DOHH2 (cell line): ENCODE measurements around the gene TRAPPC5.

ENCODE experiments used
- H3F3A ChIP-seq: fragments of 200-600 bp; sonication (generic), shearing (Covaris generic); 2 replicates; pipeline ENCODE4 v1.6.0; 2016; ENCODE audit warnings: antibody characterized with exemption, mild to moderate bottlenecking; ENCODE audit not compliant: control insufficient read depth, insufficient read depth
- H3K27ac ChIP-seq: fragments of 200-600 bp; sonication (generic); 2 replicates; pipeline ENCODE4 v1.5.1; 2014; ENCODE audit warnings: low read depth, mild to moderate bottlenecking, low read length, moderate library complexity
- H3K27me3 ChIP-seq: fragments of 200-600 bp; sonication (generic); 2 replicates; pipeline ENCODE4 v1.6.1; 2014; ENCODE audit warnings: mild to moderate bottlenecking, low read length, mixed read lengths; ENCODE audit not compliant: control insufficient read depth
- H3K36me3 ChIP-seq: fragments of 200-600 bp; sonication (generic); 2 replicates; pipeline ENCODE4 v1.6.1; 2014; ENCODE audit warnings: mild to moderate bottlenecking, low read length, moderate library complexity, mixed read lengths; ENCODE audit not compliant: control insufficient read depth
- H3K4me1 ChIP-seq: fragments of 200-600 bp; sonication (generic); 2 replicates; pipeline ENCODE4 v1.6.1; 2014; ENCODE audit warnings: mild to moderate bottlenecking, low read length, mixed read lengths; ENCODE audit not compliant: control insufficient read depth
- H3K4me2 ChIP-seq: fragments of 200-600 bp; sonication (generic); 2 replicates; pipeline ENCODE4 v1.6.0; 2014; ENCODE audit warnings: mild to moderate bottlenecking, low read length, moderate library complexity
- H3K4me3 ChIP-seq: fragments of 200-600 bp; sonication (generic); 2 replicates; pipeline ENCODE4 v1.5.1; 2014; ENCODE audit warnings: mild to moderate bottlenecking, low read length, mixed read lengths
- H3K79me2 ChIP-seq: fragments of 200-600 bp; sonication (generic); 2 replicates; pipeline ENCODE4 v1.6.1; 2014; ENCODE audit warnings: mild to moderate bottlenecking, low read length, mixed read lengths; ENCODE audit not compliant: control insufficient read depth
- H3K9me2 ChIP-seq: fragments of 200-600 bp; sonication (generic); replicated peaks from 2 replicates; pipeline ENCODE4 v1.6.1; 2014; ENCODE audit warnings: mild to moderate bottlenecking, low read length, mixed read lengths; ENCODE audit not compliant: control insufficient read depth
- H3K9me3 ChIP-seq: fragments of 200-600 bp; sonication (generic); 2 replicates; pipeline ENCODE4 v1.6.1; 2014; ENCODE audit warnings: antibody characterized with exemption, low read length, mixed read lengths; ENCODE audit not compliant: control insufficient read depth, insufficient read depth
- H4K20me1 ChIP-seq: fragments of 200-600 bp; sonication (generic); 2 replicates; pipeline ENCODE4 v1.6.0; 2014; ENCODE audit warnings: low read depth, mild to moderate bottlenecking, antibody characterized with exemption, low read length, moderate library complexity; ENCODE audit not compliant: control insufficient read depth, insufficient read depth
- CTCF ChIP-seq: fragments of 200-600 bp; sonication (generic); IDR thresholded peaks from one replicate; pipeline ENCODE4 v1.5.1; 2014; ENCODE audit warnings: antibody characterized with exemption, mild to moderate bottlenecking, low read depth, low read length; ENCODE audit not compliant: poor library complexity, severe bottlenecking
- EZH2phosphoT487 ChIP-seq: fragments of 200-600 bp; sonication (generic); IDR thresholded peaks from 2 replicates; pipeline ENCODE4 v1.6.1; 2017; ENCODE audit warnings: borderline replicate concordance, mild to moderate bottlenecking, antibody characterized with exemption, low read length, moderate library complexity, mixed read lengths

Gene TRAPPC5

GRCh38 chr19:7680606-7681339, at the start of gene TRAPPC5:
TSS of gene TRAPPC5 (plus strand) at chr19:7680833. CDS start at chr19:7682254, 1,421 bp downstream.
- Histone ChIP-seq H3K4me3 (peak within 1 kb of the TSS; percentile 97), H3F3A (no peaks in the 10 kb centered on the region; the same call in 1 of the 2 replicates), H3K4me2 (peak within 1 kb of the TSS; percentile 92), H3K27me3 (no peaks in the 10 kb centered on the region; the same call in 1 of the 2 replicates), H3K9me2 (no peaks in the 10 kb centered on the region), H4K20me1 (no peaks in the 10 kb centered on the region; the same call in 1 of the 2 replicates), H3K36me3 (peaks cover 17% of the 10 kb centered on the region), H3K4me1 (peaks cover 53% of the 10 kb centered on the region), H3K79me2 (peaks cover 21% of the 10 kb centered on the region), H3K27ac (peak within 1 kb of the TSS; percentile 18), H3K9me3 (no peaks in the 10 kb centered on the region)
- TF ChIP-seq CTCF (peak; percentile 91), EZH2phosphoT487 (no peak)

DNA sequence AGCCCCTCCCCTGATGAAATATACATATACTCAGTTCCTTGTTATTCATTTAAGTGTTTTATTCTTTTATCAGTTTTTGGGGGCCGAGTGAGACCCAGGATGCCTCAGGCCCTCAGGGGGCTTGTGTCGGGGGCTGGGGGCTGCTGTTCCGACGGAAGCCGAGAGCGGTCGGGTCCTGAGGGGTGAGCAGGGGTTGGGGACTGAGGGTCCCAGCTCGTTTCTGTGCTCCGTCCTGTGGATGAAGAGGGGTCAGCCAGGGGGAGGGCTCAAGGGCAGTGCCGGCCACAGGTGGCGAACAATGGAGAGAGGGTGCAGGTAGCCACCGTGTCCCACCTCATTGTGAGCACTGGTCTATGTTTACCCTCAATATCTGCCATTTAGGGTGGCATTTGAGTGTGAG, 49.1 kb upstream of the TRAPPC5 start:
- Histone ChIP-seq H3K9me2 (no peaks in the 10 kb centered on the region), H3K36me3 (peaks cover 12% of the 10 kb centered on the region), H3K27ac (no peak overlapping the region), H3K27me3 (no peaks in the 10 kb centered on the region), H3K9me3 (no peaks in the 10 kb centered on the region), H3F3A (no peaks in the 10 kb centered on the region), H3K4me3 (no peak overlapping the region), H4K20me1 (no peaks in the 10 kb centered on the region), H3K4me2 (no peak overlapping the region), H3K4me1 (peaks cover 35% of the 10 kb centered on the region), H3K79me2 (peaks cover 53% of the 10 kb centered on the region)
- no peak for TF ChIP-seq CTCF
- TF ChIP-seq EZH2phosphoT487 = no peak

GRCh38 chr19:7632340-7633203, 48.1 kb upstream of the TRAPPC5 start:
- no peak overlapping the region for H3K4me3 ChIP-seq

More at GRCh38 chr19:7632340-7633203, 48.1 kb upstream of the TRAPPC5 start:
- Histone ChIP-seq H3K9me2 (no peaks in the 10 kb centered on the region), H3F3A (no peaks in the 10 kb centered on the region), H4K20me1 (no peaks in the 10 kb centered on the region), H3K27ac (no peak overlapping the region), H3K9me3 (no peaks in the 10 kb centered on the region), H3K27me3 (no peaks in the 10 kb centered on the region), H3K4me2 (no peak overlapping the region), H3K4me1 (peaks cover 39% of the 10 kb centered on the region), H3K36me3 (peaks cover 3% of the 10 kb centered on the region), H3K79me2 (peaks cover 48% of the 10 kb centered on the region)
- no peak for TF ChIP-seq CTCF
- no peak for TF ChIP-seq EZH2phosphoT487
